Small intestine (tissue), 7 donors: Measurements from ENCODE around the gene GPR17. TPM values are rescaled to one million over a fixed set of nuclear protein-coding genes. Genes with fewer than 3 reads are reported as not detected.

Experiments used
- DNase-seq, 2 donors: peaks; one replicate each; pipeline versions ENCODE4 v3.0.0 to v3.0.0-alpha.2; 2013
- FAIRE-seq: peaks from 2 replicates; lab custom pipeline; 2012; peaks lifted over from hg19 to GRCh38; lab: Jason Lieb, UNC
- H3K27ac ChIP-seq, 3 donors: one replicate each; pipeline ENCODE4 v1.5.1; 2013; ENCODE audit warnings: low read length in 2 of 3, mild to moderate bottlenecking in 2 of 3, control low read depth in 1 of 3, inconsistent platforms in 1 of 3, low read depth in 1 of 3, moderate library complexity in 1 of 3
- H3K27me3 ChIP-seq, 3 donors: one replicate each; pipeline ENCODE4 v1.6.1; 2013; ENCODE audit warnings: low read length in 3 of 3, inconsistent platforms in 1 of 3; ENCODE audit not compliant: control insufficient read depth in 3 of 3, insufficient read depth in 3 of 3
- H3K36me3 ChIP-seq, 3 donors: one replicate each; pipeline ENCODE4 v1.6.1; 2013; ENCODE audit warnings: low read length in 3 of 3, inconsistent platforms in 1 of 3, low read depth in 1 of 3, mild to moderate bottlenecking in 1 of 3, moderate library complexity in 1 of 3; ENCODE audit not compliant: control insufficient read depth in 3 of 3, insufficient read depth in 2 of 3
- H3K4me1 ChIP-seq, 3 donors: one replicate each; pipeline ENCODE4 v1.6.1; 2013; ENCODE audit warnings: low read length in 2 of 3, inconsistent platforms in 1 of 3, low read depth in 1 of 3, mild to moderate bottlenecking in 1 of 3, moderate library complexity in 1 of 3; ENCODE audit not compliant: control insufficient read depth in 3 of 3, insufficient read depth in 2 of 3
- H3K4me3 ChIP-seq, 3 donors: one replicate each; pipeline ENCODE4 v1.5.1; 2013; ENCODE audit warnings: low read length in 3 of 3, control low read depth in 1 of 3, inconsistent platforms in 1 of 3, low read depth in 1 of 3, mild to moderate bottlenecking in 1 of 3, moderate library complexity in 1 of 3
- H3K9me3 ChIP-seq, 2 donors: one replicate each; pipeline ENCODE4 v1.6.1; 2013; ENCODE audit warnings: low read depth in 1 of 2, low read length in 1 of 2; ENCODE audit not compliant: control insufficient read depth in 2 of 2, insufficient read depth in 1 of 2
- WGBS, 3 donors: extraction: QIAGEN DNeasy Blood & Tissue Kit; methylation state at CpG; one replicate each; pipeline ENCODE4 v1.1.7; 2013; 5-methylcytosine and 5-hydroxymethylcytosine counted together
- polyA plus RNA-seq, 4 donors: library from polyadenylated mRNA; stranded (reverse) in 3 of 4; unstranded in 1 of 4; fragments of 200-250 nt in 3 of 4; fragments of 120-200 nt in 1 of 4; gene quantifications; one replicate each; pipeline versions ENCODE4 v1.2.1 to v1.2.3, GENCODE V29; 2013
- donor health status: healthy with polysubstance abuse.
- donor health status: control.
- donor health status: control.
- donor health status: Bipolar disorder and iron deficiency.
- donor health status: healthy.

The GPR17 gene
- polyA plus RNA-seq, 4 donors, result 0.18 to 0.56 TPM; not detected in 2

GRCh38 chr2:127651971-127652550 lies 6.1 kb downstream of the GPR17 start:
- 73 to 78% (median 77%) methylated on average over 14 of the region's 14 CpGs for WGBS, 3 donors
- no peak overlapping the region for H3K4me3 ChIP-seq
- H3K4me1 ChIP-seq, result no peaks in the 10 kb centered on the region
- H3K27me3 ChIP-seq, result no peaks in the 10 kb centered on the region
- DNase-seq (no peak), FAIRE-seq (no peak)
- H3K9me3 ChIP-seq, result no peaks in the 10 kb centered on the region
- H3K36me3 ChIP-seq, result peaks cover 0 to 7% (median 0%) of the 10 kb centered on the region in 3 donors
- H3K27ac ChIP-seq, result peak overlapping the region in 1 of 3 donors; percentile 18

GRCh38 chr2:127652786-127653357 lies 6.9 kb downstream of the GPR17 start:
- Histone ChIP-seq H3K36me3 (peaks cover 0 to 7% (median 0%) of the 10 kb centered on the region in 3 donors), H3K27ac (no peak overlapping the region), H3K4me1 (no peaks in the 10 kb centered on the region), H3K9me3 (no peaks in the 10 kb centered on the region), H3K4me3 (no peak overlapping the region), H3K27me3 (no peaks in the 10 kb centered on the region)
- DNase-seq (no peak), FAIRE-seq (no peak)
- WGBS, 3 donors, result 78 to 82% (median 82%) methylated on average over 25 of the region's 25 CpGs

GRCh38 chr2:127653421-127654083 lies 7.6 kb downstream of the GPR17 start:
- FAIRE-seq, result no peak
- Histone ChIP-seq H3K27me3 (no peaks in the 10 kb centered on the region), H3K36me3 (peaks cover 0 to 7% (median 0%) of the 10 kb centered on the region in 3 donors), H3K4me3 (no peak overlapping the region), H3K4me1 (no peaks in the 10 kb centered on the region), H3K9me3 (no peaks in the 10 kb centered on the region), H3K27ac (no peak overlapping the region)
- DNase-seq, result no peak
- 62 to 76% (median 73%) methylated on average over 16 of the region's 16 CpGs for WGBS, 3 donors

GRCh38 chr2:127654084-127654837 lies 8.3 kb downstream of the GPR17 start:
- no peak overlapping the region for H3K27ac ChIP-seq
- FAIRE-seq, result no peak
- H3K27me3 ChIP-seq, result no peaks in the 10 kb centered on the region
- peaks cover 0 to 7% (median 0%) of the 10 kb centered on the region in 3 donors for H3K36me3 ChIP-seq
- no peak overlapping the region for H3K4me3 ChIP-seq
- no peaks in the 10 kb centered on the region for H3K9me3 ChIP-seq
- DNase-seq, result no peak
- H3K4me1 ChIP-seq, result no peaks in the 10 kb centered on the region
- WGBS, 3 donors, result 87 to 92% (median 90%) methylated on average over 23 to 24 of the region's 24 CpGs

- no peak for DNase-seq
- 89 to 91% (median 90%) methylated on average over 8 of the region's 8 CpGs for WGBS, 3 donors
- H3K27ac ChIP-seq, result no peak overlapping the region
- H3K4me3 ChIP-seq, result no peak overlapping the region
- H3K4me1 ChIP-seq, result no peaks in the 10 kb centered on the region
- H3K36me3 ChIP-seq, result peaks cover 0 to 7% (median 0%) of the 10 kb centered on the region in 3 donors
- no peaks in the 10 kb centered on the region for H3K27me3 ChIP-seq
- no peak for FAIRE-seq
- H3K9me3 ChIP-seq, result no peaks in the 10 kb centered on the region
Observed at GRCh38 chr2:127654838-127655175, 8.9 kb downstream of the GPR17 start.

GRCh38 chr2:127655209-127656073 lies 9.5 kb downstream of the GPR17 start:
- no peak overlapping the region for H3K27ac ChIP-seq
- FAIRE-seq, result no peak
- no peak overlapping the region for H3K4me3 ChIP-seq
- H3K9me3 ChIP-seq, result no peaks in the 10 kb centered on the region
- no peaks in the 10 kb centered on the region for H3K27me3 ChIP-seq
- WGBS, 3 donors, result 89% methylated on average over 16 of the region's 16 CpGs
- H3K4me1 ChIP-seq, result no peaks in the 10 kb centered on the region
- no peak for DNase-seq
- H3K36me3 ChIP-seq, result peaks cover 0 to 6% (median 0%) of the 10 kb centered on the region in 3 donors

- 69 to 84% (median 77%) methylated on average over 13 to 15 of the region's 15 CpGs for WGBS, 3 donors
- DNase-seq (no peak), FAIRE-seq (no peak)
- H3K27ac ChIP-seq, result no peak overlapping the region
- no peaks in the 10 kb centered on the region for H3K9me3 ChIP-seq
- no peaks in the 10 kb centered on the region for H3K4me1 ChIP-seq
- peaks cover 0 to 3% (median 0%) of the 10 kb centered on the region in 3 donors for H3K36me3 ChIP-seq
- H3K27me3 ChIP-seq, result no peaks in the 10 kb centered on the region
- no peak overlapping the region for H3K4me3 ChIP-seq
Observed at GRCh38 chr2:127656569-127657231, 10.7 kb downstream of the GPR17 start.
